HG03066 (cell line): ENCODE data around the gene CRMP1.

ENCODE experiments used
- ATAC-seq: cut with Tn5 transposase; IDR thresholded peaks from one replicate; pipeline ENCODE4 v1.9.1; 2021; ENCODE audit warnings: low read depth; ENCODE audit not compliant: unreplicated experiment

CRMP1 gene

DNA sequence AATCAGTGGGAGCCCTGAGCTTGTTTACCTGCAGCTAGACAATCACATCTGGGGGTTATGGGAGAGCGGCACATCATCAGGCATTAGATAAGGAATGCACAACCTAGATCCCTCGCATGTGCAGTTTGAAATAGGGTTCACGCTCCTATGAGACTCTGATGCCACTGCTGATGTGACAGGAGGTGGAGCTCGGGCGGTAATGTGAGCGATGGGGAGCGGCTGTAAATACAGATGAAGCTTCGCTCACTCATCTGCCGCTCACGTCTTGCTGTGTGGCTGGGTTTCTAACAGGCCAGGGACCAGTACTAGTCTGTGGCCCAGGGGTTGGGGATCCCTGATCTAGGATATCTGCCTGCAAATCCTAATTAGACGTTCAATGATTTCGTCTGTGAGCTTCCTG lies 90.3 kb downstream of the CRMP1 start:
- no peak for ATAC-seq

DNA sequence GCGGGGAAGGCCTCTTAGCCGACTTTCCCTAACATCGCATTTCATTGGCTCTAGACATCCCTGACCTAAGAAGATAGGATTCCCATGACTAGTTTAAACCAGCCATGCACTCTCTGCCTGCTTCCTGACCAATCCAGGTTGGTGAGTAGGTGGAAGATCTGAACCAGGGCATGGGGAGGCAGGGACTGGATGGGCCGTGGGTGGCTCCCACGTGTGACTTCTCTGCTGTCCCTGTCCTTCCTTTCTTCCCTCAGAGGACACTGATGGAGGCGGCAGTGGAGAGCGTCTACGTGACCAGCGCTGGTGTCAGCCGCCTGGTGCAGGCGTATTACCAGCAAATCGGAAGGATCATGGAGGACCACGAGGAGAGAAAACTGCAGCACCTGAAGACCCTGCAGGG lies 91.2 kb downstream of the CRMP1 start:
- no peak for ATAC-seq

DNA sequence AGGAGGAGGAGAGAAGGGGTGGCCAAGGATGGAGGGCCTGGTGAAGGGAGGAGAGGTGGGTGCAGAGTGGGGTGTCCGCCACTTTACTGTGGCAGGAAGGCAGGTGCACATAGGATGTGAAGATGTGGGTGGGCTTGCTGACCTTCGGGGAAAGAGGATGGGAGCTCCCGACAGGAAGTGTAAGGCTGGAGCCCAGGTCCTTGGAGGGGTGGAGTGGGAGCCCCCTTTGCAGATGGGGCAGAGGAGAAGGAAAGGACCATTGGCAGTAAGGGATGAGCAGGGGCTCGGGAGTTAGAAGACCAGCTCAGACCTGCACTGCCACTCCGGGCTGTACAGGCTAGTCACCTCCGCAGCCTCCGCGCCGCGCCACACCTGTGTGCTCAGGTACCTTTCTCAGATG lies 92.4 kb downstream of the CRMP1 start:
- no peak for ATAC-seq

DNA sequence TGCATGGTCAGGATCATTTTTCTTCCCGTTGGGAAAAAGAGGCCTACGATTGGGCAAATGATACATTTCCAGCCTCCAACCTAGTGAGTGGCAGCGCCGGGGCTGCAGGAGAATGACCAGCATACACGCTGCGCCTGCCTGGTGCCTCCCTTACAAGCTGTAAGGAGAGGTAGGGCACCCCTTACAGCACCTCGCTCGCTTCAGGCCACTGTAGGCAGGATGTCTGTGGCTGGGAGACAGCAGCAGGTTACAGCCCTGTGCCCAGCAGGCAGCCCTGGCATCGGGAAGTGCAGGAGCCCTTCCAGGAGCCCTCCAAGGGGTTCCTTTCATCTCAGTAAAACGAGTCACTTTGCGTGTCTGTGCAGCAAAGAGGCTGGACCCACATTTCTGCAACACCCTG lies 93.5 kb downstream of the CRMP1 start:
- no peak for ATAC-seq

DNA sequence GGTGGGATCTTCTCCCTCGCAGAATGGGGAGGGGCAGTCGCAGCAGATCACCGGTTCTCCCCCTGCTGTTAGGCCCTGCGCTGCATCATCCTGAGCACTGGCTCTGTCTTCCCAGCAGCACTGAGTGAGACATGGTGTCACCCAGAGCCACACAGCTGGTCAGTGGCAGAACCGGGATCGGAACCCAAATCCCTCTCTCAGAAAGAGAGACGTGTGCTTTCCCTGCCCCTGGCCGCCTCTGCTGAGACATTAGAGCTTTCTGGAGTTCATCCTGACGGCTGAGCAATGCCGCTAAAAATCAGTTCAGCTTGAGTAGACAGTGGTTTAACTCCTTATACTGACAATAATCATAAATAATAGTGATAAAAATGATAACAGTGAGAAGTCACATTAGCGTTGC lies 93.9 kb downstream of the CRMP1 start:
- ATAC-seq, result no peak

DNA sequence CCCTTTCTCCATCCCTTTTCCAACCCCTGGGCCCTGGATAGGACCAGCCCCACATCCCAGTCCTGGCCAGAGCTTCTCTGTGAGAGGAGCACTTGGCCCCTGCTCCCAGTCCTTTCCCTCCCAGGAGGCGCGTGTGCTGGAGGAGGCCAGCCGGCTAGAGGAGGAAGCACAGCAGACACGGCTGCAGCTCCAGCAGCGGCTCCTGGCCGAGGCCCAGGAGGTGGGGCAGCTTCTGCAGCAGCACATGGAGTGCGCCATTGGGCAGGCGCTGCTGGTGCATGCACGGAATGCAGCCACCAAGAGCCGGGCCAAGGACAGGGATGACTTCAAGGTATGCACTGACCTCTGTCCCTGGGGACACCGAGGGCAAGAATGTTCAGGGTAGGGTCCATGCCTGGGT lies 94.4 kb downstream of the CRMP1 start:
- no peak for ATAC-seq

DNA sequence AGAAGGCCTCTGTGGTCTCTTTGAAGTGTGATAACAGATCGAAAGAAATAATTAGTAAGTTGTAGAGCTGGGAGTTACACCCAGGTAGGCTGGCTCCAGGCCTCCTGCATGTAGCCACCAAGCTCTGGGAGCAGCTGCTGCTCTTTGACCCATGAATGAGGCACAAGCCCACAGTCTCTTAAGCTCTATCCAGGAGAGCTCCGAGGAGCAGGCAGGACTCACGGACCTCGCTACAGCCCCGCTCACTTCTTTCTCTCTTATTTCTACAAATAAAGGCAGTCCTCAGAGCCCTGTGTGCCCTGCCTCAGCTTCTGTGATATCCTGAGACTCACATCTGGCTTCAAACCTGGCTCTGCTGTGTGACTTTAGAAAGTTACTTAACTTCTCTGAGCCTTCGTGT lies 95.0 kb downstream of the CRMP1 start:
- ATAC-seq, result no peak

DNA sequence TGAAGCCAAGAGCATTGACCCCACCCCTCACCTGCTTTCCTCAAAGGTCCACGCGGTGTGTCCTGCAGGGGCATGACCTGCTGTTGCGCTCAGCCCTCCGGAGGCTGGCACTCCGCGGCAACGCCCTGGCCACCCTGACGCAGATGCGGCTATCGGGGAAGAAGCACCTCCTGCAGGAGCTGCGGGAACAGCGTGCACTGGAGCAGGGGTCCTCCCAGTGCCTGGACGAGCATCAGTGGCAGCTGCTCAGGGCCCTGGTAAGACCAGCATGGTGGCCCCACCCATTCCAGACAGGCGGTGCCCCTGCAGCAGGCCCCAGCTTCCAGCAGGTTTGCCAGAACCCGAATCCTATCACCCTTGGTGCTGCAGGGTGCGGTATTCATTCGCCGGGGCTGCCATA lies 95.9 kb downstream of the CRMP1 start:
- ATAC-seq, result no peak

DNA sequence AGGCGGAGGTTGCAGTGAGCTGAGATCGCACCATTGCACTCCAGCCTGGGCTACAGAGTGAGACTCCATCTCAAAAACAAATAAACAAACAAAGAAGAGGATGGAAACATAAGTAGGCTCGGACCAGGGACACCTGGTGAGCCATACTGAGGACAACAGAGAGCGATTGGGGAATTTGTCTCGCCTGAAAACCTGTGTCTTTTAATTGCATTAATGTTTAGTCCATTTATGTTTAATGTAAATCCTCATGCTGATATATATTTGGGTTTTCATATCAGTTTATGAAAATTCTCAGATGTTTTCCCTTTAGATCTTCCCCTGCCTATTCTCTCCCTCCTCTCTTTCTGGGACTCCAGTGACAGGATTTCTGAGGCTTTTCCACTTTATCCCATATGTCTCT lies 97.3 kb downstream of the CRMP1 start:
- no peak for ATAC-seq

DNA sequence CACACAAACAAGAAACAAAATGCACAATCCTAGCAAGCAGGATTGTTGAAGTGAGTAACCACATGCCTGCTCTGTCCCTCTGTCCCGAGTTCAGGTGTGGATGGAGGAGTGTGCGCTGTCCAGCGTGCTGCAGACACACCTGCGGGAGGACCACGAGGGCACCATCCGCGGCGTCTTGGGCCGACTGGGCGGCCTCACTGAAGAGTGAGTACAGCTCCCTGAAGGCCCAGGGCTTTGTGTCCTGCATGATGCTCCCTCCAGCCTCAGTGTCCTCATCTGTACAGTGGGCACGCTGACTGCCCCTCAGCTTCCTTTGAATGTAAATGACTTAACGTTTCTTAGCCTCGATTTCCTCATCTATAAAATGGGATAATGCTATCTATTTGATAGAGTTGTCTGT lies 99.4 kb downstream of the CRMP1 start:
- ATAC-seq, result no peak

DNA sequence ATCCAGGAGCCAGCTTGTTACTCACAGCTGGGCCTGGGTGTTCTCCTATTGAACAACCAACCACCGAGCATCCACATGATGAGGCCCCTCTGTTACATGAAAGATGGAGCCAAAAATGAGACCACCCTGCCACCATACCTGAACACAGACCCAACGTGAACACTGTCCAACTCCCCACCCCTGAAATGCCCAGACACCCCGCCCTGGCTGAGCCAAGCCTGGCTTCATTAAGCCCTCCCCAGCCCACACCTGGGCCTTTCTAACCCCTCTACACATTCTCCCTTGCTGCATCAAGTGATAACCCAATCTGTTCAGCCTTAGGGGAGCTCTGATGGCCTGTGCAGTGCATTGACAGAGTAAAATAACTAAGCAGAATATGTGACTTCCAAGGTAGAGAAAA lies 101.2 kb downstream of the CRMP1 start:
- ATAC-seq, result no peak

DNA sequence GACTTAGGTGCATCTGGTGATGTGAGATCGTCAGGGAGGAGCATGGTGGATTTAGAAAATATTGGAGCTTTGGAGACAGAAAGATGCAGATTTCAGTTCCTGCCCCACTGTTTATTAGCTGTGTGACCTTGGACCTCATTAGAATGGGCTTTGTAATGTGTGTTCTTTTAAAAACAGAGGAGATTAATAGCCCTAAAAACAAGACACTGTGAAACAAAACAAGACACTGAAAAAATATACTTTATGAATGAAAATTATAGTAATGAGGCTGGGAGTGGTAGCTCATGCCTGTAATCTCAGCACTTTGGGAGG lies 102.4 kb downstream of the CRMP1 start:
- ATAC-seq, result no peak

DNA sequence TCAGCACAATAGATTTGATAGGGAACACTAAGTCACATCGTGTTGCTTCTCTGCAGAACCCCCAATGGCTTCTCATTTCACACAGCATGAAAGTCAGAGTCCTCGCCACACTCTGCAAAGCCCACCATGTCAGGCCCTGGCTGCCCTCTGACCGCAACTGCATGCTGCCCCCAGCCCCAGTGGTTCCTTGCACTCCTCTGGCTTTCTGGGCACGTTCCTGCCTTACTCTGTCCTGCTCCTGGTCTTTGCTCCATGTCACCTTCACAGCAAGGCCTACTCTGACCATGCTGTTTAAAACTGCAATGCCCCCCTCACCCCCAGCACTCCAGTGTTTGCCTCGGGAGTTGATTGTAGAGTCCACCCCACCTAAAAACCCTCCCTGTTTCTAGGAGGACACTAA lies 103.7 kb downstream of the CRMP1 start:
- no peak for ATAC-seq

DNA sequence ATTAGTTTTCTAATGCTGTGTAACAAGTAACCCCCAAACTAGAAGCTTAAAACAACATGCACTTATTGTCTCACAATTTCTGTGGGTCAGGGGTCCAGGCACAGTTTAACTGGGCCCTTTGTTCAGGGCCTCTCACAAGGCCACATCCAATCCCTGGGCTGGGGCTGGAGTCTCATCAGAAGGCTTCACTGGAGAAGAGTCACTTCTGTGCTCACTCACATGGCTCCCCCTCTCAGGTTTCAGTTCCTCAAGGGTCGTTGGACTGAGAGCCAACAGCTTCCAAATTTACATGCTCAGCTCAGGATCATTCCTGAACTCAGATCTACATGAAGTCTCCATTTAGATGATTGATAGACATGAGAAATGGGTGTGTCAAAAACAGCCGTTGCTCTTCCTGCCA lies 104.7 kb downstream of the CRMP1 start:
- ATAC-seq, result no peak

DNA sequence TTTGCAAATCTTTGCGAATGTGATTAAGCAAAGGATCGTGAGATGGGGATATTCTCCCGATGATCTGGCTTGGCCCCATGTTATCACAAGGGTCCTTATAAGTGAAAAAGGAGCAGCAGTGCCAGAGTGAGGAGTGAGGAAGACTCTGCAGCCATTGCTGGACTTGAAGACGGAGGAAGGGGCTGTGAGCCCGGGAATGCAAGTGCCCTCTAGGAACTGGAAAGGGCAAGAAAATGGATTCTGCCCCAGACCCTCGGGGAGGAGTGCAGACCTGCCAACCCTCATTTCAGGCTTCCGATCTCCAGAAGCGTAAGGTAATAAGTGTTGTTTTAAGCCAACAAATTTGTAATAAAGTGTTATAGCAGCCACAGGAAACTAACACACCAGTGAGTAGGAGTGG lies 105.6 kb downstream of the CRMP1 start:
- ATAC-seq, result no peak

DNA sequence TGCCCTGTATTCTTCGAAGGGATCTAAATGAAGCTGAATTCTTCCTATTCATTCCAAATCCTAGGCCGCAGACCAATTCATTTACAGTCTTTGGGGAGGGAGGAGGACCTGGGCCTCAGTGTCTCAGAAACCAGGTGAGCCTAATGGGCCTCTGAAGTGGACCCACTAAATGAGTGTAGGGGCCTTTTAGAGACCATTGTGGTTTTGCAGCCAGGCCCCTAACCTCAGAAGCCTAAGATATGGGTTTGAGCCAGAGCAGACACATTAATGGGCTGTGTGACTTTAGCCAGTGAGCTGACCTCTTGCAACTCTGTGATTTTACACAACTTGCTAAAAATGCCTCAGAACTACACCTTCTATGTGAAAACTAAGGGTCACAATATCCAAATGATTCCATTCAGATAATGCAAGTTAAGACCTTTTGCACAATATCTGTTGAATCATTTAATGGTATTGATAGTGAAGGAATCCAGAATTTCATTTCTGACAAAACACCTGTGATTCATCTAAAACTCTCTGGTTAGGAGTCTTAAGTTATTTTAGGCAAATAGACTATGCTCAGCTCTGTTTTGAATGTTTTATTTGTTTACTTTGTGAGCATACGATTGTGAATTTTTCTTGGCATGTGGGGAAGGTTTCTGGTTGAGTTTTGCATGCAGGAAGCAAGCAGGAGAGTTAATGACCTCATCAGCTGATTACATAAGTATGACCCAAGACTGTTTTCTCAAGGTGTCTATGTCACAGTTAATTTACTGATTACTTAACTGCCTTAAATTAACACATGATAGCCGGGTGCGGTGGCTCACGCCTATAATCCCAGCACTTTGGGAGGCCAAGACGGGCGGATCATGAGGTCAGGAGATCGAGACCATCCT lies 106.8 kb downstream of the CRMP1 start:
- no peak for ATAC-seq

DNA sequence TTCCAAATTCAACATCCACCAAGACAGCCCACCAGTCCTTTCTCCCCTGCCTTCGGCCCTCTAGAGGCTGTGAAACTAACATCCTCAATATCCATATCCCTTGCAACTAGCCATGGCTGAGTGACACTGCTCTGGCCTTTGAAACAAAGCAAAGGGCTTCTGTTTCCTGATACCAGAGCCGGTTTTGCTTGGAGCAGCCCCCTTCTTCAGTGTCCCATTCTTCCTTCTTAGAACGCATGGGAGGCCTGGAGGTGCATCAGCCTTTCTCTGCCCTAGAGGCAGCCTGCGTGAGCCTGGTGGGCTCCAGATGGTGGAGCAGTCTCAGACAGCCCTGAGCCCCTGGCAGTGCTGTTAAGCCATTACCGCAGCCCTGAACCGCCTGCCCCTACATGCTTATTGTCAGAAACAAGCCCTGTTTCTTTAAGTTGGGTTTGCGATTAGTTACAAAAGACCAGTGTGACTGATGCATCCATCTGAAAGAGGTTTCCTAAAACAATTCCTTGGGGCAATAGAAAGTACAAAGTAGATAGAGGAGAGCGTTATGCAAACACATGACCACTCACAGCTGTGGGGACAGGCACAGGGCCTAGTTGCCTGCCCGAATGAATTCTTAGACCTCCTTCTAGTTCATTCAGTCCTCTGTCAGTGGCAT lies 107.8 kb downstream of the CRMP1 start:
- ATAC-seq, result no peak

DNA sequence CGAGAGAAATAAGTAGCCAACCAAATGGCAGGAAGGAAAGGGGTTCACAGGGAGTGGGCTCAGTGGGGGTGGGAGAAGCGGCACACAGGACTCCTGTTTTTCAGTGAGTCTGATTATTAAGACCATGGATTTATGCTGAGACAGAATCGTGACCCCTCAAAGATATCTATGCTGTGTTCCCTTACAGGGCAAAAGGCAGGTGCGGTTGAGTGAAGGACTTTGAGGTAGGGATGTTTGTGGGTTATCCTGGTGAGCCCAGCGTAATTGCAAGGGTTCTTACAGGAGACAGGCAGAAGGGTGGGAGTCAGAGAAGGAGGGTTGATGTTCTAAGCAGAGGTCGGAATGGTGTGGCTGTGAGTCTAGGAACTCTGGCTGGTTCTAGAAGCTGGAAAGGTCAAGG lies 108.9 kb downstream of the CRMP1 start:
- ATAC-seq, result no peak

DNA sequence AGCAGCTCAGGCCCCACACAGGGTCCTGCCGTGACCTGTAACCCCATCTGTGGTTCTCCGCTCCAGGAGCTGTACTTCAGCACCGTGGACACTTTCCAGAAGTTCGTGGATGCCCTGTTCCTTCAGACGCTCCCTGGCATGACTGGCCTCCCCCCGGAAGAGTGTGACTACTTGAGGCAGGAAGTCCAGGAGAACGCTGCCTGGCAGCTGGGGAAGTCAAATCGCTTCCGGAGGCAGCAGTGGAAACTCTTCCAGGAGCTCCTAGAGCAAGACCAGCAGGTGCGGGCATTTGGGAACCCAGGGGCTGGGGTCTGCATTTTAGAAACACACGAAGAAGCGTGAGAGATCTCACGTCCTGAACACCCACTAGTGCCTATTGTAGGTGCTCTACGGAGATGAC lies 109.4 kb downstream of the CRMP1 start:
- no peak for ATAC-seq

DNA sequence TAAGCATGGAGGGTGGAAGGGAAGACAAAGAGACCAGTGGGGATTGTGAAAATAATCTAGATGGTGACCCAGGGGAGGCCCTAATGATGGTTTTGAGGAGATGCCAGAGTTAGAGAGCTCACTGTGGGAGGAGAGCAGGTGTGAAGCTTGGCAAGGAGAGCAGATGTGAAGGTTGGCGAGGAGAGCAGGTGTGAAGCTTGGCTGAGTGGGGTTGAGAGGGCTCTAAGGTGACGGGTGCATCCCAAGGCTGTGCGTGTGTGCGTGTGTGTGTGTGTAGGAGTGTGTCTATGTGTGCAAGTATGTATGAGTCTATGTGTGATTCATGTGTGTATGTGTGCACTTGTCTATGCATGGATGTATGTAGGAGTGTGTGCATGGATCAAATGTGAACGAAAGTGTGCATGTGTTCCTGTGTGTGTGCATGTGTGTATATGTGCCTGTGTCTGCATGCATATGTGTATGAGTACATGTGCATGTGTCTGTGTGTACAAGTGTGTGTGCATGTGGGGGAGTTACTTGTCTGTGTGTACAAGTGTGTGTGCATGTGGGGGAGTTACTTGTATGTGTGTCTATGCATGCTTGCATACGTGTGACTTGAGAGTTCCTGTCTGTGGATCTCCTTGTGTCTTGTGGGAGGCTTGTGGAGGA lies 109.9 kb downstream of the CRMP1 start:
- ATAC-seq, result no peak

DNA sequence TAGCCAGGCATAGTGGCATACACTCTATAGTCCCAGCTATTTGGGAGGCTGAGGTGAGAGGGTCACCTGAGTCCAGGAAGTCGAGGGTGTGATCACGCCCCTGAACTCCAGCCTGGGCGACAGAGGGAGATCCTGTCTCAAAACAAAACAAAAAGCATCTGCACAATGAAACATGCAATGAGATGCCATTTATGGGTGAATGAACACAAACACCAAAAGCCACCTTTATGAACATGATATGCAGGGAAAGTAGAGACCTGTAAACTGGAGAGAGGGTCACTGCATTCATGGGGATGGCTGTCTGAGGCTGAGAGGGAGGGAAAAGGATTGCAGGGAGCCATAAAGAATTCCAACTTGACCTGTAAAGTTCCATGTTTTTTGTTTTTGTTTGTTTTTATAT lies 111.2 kb downstream of the CRMP1 start:
- no peak for ATAC-seq
